Stimulated activated CD4-positive, alpha-beta T cell treated with anti-CD3 and anti-CD28 coated beads, Interleukin-12 subunit alpha, Interleukin-12 subunit beta, amount 100 ng/mL, for 48 hours (primary cell): ENCODE measurements around the gene TRRAP.
A peak's percentile ranks its signal among the peaks of the same experiment; 100 is the strongest.
"Not testable (repeated sequence)": the region's sequence is repeated elsewhere in the genome, so short reads cannot be mapped to it uniquely, and the experiment has no call there.

Experiments used
- DNase-seq, 3 donors: peaks; one replicate each; pipeline ENCODE4 v3.0.0-alpha.2; 2020; ENCODE audit warnings: low read depth in 2 of 3, low spot score in 1 of 3

TRRAP gene

GRCh38 chr7:98878365-98879197 is at the start of gene TRRAP:
Gene TRRAP (plus strand): TSS chr7:98878532. CDS start chr7:98881151, 2,619 bp downstream.
- DNase-seq = peak; percentile 58 to 71 (median 65)

GRCh38 chr7:98830972-98831548 is 47.3 kb upstream of the TRRAP start:
- no peak for DNase-seq

GRCh38 chr7:98831641-98832221 is 46.6 kb upstream of the TRRAP start:
- DNase-seq = peak; percentile 30 to 44 (median 30)

- no peak for DNase-seq
These were observed 45.3 kb upstream of the TRRAP start for GRCh38 chr7:98833022-98833421.

- no peak for DNase-seq
These were observed 43.4 kb upstream of the TRRAP start for GRCh38 chr7:98834949-98835348.

GRCh38 chr7:98836811-98837629 is 41.3 kb upstream of the TRRAP start:
- peak in 2 of 3 donors; percentile 16 to 24 for DNase-seq

- DNase-seq = no peak
These were observed 40.7 kb upstream of the TRRAP start for GRCh38 chr7:98837630-98837972.

- no peak for DNase-seq
These were observed 38.2 kb upstream of the TRRAP start for GRCh38 chr7:98840096-98840495.

- DNase-seq = no peak
These were observed 37.6 kb upstream of the TRRAP start for GRCh38 chr7:98840722-98841121.

GRCh38 chr7:98841179-98841997 is 36.9 kb upstream of the TRRAP start:
- DNase-seq = peak; percentile 34 to 77 (median 46)

GRCh38 chr7:98842552-98842951 is 35.8 kb upstream of the TRRAP start:
- not testable (repeated sequence) for DNase-seq

- no peak for DNase-seq
These were observed 29.4 kb upstream of the TRRAP start for GRCh38 chr7:98848918-98849317.

- DNase-seq = no peak
These were observed 25.5 kb upstream of the TRRAP start for GRCh38 chr7:98852826-98853225.

GRCh38 chr7:98855610-98856422 is 22.5 kb upstream of the TRRAP start:
- DNase-seq = no peak

GRCh38 chr7:98860071-98860470 is 18.3 kb upstream of the TRRAP start:
- DNase-seq = no peak

GRCh38 chr7:98862203-98862602 is 16.1 kb upstream of the TRRAP start:
- no peak for DNase-seq

GRCh38 chr7:98862716-98863420 is 15.5 kb upstream of the TRRAP start:
- DNase-seq = no peak

GRCh38 chr7:98863601-98864000 is 14.7 kb upstream of the TRRAP start:
- no peak for DNase-seq
